ENCODE measurements around the gene NME1. TPM values are rescaled to one million over a fixed set of nuclear protein-coding genes. Genes with fewer than 3 reads are reported as not detected.
A peak's percentile ranks its signal among the peaks of the same experiment; 100 is the strongest.

NME1 gene
- total and polyA plus RNA-seq, 9 of the 15 experiments (the other 6 are each of a cell fraction or from before 2014, with no cell fraction given) = 449 to 1,588 (median 604) TPM

DNA sequence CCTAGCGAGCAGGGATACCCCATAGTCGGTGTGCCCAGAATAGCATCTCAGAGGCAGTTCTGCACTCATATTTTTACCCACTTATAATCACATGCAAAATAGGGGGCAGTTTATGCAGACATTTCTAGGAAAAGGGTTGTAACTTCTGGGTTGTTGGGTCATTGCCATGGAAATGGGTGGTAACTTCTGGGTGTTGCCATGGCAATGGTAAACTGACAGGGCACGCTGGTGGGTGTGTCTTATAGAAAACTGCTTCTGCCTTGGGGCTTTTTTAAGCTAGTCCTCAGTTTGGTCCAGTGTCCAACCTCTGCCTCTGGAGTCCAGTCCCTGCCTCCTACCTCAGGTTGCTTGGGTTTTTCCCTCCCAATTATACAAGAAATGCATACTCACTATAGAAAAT, 25.3 kb upstream of the NME1 start (continued):
- TF ChIP-seq ZFPM2 (CRISPR knock-in tag; IDR thresholded peaks at IDR 0.05) (no peak), FOXJ2 (tag; IDR thresholded peaks at IDR 0.05) (peak; percentile 98), COPS2 (conservative IDR thresholded peaks at IDR 0.05) (no peak), SIX5 (IDR thresholded peaks at IDR 0.05; ENCODE audit: borderline replicate concordance in 1 of 2, insufficient read depth in 1 of 2, low read depth in 1 of 2, low read length in 2 of 2) (no peak), BCL6 (CRISPR knock-in tag; IDR thresholded peaks at IDR 0.05) (no peak), PRMT5 (CRISPR knock-in tag; IDR thresholded peaks at IDR 0.05) (no peak), NEUROD1 (IDR thresholded peaks at IDR 0.05; ENCODE audit: borderline replicate concordance, low read depth, low read length, partially characterized antibody) (peak; percentile 82), ZNF75A (CRISPR knock-in tag; IDR thresholded peaks at IDR 0.05) (no peak), SOX6 (IDR thresholded peaks at IDR 0.05) (no peak), HDAC1 (IDR thresholded peaks at IDR 0.05) (no peak), MEIS2 (IDR thresholded peaks at IDR 0.05; ENCODE audit: partially characterized antibody) (peak; percentile 50), BMI1 (IDR thresholded peaks at IDR 0.05; ENCODE audit: low read length) (peak; percentile 98), FOXP1 (CRISPR knock-in tag; IDR thresholded peaks at IDR 0.05) (no peak), EP300 (IDR thresholded peaks at IDR 0.05; ENCODE audit: low read length) (0 out of 2 replicates have a peak, but pooled peaks have one; percentile 9)
- TF ChIP-seq, protein P1, sequence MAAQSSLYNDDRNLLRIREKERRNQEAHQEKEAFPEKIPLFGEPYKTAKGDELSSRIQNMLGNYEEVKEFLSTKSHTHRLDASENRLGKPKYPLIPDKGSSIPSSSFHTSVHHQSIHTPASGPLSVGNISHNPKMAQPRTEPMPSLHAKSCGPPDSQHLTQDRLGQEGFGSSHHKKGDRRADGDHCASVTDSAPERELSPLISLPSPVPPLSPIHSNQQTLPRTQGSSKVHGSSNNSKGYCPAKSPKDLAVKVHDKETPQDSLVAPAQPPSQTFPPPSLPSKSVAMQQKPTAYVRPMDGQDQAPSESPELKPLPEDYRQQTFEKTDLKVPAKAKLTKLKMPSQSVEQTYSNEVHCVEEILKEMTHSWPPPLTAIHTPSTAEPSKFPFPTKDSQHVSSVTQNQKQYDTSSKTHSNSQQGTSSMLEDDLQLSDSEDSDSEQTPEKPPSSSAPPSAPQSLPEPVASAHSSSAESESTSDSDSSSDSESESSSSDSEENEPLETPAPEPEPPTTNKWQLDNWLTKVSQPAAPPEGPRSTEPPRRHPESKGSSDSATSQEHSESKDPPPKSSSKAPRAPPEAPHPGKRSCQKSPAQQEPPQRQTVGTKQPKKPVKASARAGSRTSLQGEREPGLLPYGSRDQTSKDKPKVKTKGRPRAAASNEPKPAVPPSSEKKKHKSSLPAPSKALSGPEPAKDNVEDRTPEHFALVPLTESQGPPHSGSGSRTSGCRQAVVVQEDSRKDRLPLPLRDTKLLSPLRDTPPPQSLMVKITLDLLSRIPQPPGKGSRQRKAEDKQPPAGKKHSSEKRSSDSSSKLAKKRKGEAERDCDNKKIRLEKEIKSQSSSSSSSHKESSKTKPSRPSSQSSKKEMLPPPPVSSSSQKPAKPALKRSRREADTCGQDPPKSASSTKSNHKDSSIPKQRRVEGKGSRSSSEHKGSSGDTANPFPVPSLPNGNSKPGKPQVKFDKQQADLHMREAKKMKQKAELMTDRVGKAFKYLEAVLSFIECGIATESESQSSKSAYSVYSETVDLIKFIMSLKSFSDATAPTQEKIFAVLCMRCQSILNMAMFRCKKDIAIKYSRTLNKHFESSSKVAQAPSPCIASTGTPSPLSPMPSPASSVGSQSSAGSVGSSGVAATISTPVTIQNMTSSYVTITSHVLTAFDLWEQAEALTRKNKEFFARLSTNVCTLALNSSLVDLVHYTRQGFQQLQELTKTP (IDR thresholded peaks at IDR 0.05; ENCODE audit: low read depth in 1 of 2, partially characterized antibody in 2 of 2) = no peak
- TF ChIP-seq, protein P2, sequence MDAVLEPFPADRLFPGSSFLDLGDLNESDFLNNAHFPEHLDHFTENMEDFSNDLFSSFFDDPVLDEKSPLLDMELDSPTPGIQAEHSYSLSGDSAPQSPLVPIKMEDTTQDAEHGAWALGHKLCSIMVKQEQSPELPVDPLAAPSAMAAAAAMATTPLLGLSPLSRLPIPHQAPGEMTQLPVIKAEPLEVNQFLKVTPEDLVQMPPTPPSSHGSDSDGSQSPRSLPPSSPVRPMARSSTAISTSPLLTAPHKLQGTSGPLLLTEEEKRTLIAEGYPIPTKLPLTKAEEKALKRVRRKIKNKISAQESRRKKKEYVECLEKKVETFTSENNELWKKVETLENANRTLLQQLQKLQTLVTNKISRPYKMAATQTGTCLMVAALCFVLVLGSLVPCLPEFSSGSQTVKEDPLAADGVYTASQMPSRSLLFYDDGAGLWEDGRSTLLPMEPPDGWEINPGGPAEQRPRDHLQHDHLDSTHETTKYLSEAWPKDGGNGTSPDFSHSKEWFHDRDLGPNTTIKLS (IDR thresholded peaks at IDR 0.05; ENCODE audit: borderline replicate concordance, low read depth) = no peak
- TF ChIP-seq, protein P3, sequence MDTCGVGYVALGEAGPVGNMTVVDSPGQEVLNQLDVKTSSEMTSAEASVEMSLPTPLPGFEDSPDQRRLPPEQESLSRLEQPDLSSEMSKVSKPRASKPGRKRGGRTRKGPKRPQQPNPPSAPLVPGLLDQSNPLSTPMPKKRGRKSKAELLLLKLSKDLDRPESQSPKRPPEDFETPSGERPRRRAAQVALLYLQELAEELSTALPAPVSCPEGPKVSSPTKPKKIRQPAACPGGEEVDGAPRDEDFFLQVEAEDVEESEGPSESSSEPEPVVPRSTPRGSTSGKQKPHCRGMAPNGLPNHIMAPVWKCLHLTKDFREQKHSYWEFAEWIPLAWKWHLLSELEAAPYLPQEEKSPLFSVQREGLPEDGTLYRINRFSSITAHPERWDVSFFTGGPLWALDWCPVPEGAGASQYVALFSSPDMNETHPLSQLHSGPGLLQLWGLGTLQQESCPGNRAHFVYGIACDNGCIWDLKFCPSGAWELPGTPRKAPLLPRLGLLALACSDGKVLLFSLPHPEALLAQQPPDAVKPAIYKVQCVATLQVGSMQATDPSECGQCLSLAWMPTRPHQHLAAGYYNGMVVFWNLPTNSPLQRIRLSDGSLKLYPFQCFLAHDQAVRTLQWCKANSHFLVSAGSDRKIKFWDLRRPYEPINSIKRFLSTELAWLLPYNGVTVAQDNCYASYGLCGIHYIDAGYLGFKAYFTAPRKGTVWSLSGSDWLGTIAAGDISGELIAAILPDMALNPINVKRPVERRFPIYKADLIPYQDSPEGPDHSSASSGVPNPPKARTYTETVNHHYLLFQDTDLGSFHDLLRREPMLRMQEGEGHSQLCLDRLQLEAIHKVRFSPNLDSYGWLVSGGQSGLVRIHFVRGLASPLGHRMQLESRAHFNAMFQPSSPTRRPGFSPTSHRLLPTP (IDR thresholded peaks at IDR 0.05; ENCODE audit: borderline replicate concordance, extremely low read depth, insufficient read length) = no peak
- TF ChIP-seq, protein P4, sequence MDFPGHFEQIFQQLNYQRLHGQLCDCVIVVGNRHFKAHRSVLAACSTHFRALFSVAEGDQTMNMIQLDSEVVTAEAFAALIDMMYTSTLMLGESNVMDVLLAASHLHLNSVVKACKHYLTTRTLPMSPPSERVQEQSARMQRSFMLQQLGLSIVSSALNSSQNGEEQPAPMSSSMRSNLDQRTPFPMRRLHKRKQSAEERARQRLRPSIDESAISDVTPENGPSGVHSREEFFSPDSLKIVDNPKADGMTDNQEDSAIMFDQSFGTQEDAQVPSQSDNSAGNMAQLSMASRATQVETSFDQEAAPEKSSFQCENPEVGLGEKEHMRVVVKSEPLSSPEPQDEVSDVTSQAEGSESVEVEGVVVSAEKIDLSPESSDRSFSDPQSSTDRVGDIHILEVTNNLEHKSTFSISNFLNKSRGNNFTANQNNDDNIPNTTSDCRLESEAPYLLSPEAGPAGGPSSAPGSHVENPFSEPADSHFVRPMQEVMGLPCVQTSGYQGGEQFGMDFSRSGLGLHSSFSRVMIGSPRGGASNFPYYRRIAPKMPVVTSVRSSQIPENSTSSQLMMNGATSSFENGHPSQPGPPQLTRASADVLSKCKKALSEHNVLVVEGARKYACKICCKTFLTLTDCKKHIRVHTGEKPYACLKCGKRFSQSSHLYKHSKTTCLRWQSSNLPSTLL (IDR thresholded peaks at IDR 0.05) = peak; percentile 83

Measured in K562 (cell line).